Activated naive CD4-positive, alpha-beta T cell (primary cell): ENCODE measurements around the gene TCOF1.

ENCODE experiments used
- DNase-seq, 4 experiments: peaks; one replicate each; lab custom pipeline; 2025; lab: John Stamatoyannopoulos, UW

TCOF1 gene

DNA sequence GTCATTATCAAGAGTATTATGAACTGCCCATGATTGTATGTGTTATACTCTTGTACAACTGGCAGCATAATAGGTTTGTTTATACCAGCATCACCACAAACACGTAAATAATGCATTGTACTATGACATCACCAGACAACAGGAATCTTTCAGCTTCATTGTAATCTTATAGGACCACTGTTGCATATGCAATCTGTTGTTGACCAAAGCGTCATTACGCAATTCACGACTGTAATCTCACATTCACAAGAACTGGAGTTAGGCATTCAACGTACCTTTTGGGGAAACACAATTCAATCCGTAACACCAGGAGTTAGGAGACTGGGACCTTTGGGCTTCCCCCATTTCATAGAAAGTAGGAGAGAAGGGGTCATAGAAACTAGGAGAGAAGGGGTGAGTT, 34.4 kb upstream of the TCOF1 start:
- DNase-seq, result no peak

DNA sequence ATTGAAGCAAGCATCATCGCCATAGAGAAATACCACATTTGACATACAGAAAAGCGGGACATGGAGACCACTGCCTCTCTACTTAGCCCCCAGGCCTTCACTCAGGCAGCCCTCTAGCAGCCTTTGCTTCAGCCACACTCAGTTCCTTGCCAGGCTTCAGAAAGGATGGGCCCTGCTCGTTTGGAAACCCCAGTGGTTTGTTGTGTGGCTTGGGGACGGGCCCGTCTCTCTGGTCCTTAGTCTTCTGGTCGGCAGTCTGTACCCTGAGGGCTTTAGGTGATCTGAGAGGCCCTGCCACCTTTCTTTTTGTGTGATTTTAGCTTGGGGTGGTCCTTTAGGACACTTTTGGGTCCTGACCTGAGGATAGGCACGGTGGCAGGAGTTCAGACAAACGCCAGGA, 33.7 kb upstream of the TCOF1 start:
- DNase-seq, result no peak

DNA sequence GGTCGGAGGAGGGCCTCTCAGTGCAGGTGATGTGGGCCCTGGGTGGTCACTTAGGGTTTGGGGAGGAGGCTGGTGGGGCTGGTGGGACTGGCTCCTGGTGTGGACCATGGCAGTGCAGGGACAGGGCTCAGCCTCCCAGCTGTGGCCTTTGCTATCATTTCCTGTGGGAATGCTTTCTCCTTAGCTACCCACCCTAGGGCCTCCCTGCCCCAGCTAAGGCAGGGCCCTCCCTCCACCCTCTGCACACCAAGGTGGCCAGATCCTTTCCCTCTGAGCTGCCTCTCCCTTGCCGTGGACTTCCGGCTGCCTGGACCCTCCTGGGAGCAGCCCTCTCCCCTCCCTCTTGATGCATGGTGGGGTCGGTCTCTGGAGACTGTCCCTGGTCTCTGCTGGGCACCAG, 32.1 kb upstream of the TCOF1 start:
- DNase-seq, result no peak

DNA sequence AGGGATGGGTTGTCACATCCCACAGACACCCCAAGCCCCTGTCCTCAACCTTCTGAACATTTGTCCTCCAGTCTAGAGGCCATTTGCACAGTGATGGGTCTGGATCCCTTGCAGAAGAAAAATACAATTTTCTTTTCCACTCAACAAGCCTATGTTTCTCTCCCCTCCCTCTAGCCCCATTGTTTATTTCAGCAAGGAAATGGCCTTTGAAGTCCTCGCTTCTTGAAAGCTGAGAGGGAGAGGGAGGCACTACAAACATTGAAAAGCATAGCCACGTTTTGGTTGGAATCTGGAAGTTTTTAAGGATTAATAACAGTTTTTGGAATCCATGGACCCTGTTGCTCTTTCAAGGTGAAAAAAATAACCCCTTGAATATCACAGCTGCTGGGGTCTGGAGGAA, 30.8 kb upstream of the TCOF1 start:
- no peak for DNase-seq

DNA sequence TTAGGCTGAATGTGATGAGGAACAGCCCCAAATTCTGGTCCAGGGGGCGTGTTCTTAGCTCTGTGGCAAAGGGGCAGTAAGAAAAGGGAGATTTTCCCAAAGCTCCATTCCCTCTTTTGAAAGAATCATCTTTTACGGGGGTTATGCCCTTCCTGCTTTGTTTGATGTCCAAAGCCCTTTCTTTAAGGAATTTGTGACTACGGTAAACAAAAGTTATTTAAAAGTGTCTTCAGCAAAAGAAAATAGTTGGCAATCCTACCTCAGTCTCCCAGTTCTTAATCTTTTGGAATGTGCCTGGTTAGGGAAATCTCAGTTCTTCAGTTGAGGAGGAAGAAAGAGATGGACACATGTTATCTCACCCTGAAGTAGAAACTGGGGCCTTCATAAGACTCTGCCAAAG, 30.4 kb upstream of the TCOF1 start:
- DNase-seq, result no peak

DNA sequence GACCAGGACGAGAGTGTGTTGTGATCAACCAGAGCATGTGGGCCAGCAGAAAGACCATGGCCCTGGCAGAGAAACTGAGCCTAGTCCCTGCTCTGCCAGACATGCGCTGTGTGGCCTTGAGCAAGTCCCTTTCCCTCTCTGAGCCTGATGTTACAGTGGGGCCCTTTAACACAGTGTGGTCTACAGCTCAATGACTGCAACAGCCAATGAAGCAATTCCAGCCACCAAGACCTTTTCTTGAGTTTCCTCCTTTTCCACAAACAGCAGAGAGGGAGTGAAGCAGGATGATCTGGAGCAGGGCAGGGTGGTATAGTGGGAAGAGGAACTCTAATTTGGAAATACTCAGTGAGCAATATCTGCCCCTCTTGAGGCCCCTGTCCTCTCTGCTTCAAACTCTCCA, 29.0 kb upstream of the TCOF1 start:
- DNase-seq, result no peak

DNA sequence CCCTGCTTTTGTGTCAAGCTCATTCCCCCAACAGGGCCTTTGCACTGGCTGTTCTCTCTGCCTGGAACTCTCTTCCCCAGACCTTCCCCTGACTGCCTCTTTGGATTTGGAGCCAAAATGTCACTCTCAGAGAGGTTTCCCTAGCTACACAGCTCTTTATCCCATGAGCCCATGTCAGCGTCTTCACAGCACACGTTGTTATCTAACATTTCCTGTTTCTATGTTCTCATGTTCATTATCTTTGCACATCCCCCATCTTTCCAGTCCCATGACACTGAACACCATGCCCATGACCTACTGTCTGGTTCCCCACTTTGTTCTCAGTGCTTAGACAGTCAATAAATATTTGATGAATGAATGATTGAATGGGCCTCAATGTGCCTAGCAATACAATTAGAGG, 28.5 kb upstream of the TCOF1 start:
- no peak for DNase-seq

DNA sequence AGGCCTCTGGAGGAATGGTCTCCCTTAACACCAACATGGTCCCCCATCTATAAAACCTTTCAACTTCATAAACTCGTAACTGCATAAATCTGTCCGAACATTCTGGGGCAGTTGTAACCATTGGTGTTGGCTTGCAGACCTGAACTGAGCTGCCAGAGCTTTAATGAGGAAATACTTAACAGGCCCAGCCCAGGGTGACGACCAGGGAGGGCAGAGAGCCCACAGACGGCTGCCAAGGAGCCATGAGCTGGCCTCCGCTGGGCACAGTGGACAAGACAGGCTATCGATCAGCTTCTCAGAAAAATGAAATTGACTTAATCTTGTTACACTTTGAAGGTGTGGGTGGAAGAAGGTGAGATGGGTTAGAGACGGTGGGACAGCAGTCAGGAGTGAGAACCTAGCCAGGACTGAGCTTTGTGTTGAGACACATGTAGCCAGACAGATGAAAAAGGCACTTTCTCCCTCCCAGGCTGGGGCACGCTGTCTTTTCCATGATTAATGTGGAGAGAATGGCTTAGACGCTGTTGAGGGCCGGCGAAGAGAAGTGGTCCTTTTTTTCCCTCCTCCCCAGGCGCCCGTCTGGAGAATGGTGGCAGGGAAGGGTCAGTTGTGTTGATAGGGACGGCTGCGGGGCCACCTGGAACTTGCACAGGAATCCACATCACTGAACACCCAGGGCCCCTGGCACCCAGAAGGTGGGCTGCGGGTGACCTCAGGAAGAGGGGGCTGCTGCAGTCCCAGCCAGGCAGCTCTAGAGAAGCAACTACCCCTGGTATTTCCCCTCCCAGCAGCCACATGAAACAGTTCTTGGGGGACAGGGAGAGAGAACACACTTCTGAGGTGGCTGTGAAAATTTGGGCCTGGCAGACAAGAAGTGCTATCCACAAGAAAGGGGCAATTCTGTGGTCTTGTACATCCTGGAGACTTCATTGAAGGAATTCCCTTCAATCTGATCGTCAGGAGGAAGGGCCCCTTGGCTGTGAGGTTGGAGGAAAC, 27.3 kb upstream of the TCOF1 start:
- DNase-seq, result no peak

DNA sequence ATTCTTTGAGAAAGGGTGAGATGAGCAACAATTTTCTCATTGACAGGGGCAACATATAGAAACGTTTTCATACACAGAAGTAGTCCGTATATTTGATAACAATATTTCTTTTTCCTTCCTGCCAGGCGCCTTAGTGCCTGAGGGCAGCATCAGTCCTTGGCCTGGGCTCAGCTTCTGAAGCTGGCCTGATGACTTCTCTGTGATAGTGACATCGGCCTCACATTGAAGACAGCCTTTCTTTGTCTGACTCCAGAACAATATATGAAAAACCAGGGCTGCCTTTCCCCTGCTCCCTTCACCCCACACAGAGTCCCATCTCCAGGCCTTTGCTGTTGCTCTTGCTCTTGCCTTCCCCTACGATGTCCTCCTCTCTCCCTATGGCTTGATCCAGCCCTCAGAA, 24.1 kb upstream of the TCOF1 start:
- DNase-seq, result no peak

DNA sequence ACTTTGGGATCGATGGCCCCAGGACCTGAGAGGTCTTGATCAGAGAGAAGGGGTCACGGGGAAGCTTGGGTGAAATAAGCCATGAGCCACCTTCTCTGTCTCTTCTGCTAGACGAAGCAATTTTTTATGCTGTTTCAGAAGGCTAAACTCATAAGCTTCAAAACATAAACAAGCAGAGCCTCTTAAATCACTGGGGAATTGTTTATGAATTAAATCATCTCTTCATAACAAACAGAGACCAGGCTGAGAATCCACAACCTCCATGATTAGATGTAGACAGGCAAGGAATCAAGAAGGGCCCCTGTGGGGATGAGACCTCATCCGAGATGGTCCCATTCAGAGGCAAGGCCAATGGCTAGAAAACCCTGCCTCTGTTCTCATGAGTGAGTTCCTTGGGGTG, 21.7 kb upstream of the TCOF1 start:
- DNase-seq, result no peak

DNA sequence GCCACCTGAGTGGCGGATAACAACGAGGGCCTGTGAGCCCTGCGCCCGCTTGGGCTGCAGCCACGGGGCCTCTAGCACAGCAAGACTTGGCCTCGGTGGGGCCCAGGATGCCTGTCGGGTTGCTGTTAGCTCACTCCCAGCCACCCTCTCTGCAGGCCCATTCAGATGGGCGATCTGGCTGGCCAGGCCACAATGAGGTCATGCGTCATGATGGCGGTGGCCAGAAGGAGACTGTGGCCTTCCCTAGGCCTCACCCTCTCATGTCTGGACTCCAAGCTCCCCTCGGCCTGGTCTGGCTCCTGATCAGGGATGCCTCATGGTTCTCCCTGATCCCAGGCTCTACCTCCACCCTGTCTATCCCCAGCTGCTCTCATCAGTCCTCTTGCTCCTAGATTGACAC, 19.0 kb upstream of the TCOF1 start:
- no peak for DNase-seq

DNA sequence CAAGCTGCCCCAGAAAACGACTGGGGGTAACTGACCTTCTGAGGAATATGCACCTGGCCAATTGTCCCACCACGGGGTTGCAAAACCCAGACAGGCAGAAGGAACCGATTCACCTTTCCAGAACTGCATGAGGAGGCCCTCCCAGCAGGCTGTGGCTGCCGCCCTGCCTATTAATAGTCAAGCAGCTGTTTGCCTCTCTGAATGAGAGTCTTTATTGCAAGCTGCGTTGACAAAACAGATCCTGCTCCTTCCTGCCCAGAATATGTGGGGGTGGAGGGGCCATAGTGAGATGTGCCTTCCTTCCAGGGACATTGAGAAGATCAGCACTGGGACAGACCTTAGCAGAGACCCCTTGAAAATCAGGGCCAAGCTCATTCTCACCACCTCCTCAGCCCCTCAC, 18.3 kb upstream of the TCOF1 start:
- no peak for DNase-seq

DNA sequence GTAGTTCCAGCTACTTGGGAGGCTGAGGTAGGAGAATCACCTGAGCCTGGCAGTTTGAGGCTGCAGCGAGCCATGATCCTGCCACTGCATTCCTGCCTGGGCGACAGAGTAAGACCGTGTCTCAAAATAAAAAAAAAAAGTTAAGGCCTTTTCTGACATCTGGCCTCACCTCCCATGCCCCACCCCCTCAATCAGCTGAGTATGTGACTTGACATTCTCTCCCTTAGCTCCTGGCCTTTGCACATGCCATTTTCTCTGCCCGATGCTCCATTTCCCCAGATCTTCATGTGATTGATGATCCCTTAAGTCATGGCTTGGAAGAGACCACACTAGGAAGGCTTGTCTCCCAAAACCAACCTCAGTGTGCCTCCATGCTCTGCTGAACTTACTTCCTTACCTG, 17.7 kb upstream of the TCOF1 start:
- DNase-seq, result no peak

DNA sequence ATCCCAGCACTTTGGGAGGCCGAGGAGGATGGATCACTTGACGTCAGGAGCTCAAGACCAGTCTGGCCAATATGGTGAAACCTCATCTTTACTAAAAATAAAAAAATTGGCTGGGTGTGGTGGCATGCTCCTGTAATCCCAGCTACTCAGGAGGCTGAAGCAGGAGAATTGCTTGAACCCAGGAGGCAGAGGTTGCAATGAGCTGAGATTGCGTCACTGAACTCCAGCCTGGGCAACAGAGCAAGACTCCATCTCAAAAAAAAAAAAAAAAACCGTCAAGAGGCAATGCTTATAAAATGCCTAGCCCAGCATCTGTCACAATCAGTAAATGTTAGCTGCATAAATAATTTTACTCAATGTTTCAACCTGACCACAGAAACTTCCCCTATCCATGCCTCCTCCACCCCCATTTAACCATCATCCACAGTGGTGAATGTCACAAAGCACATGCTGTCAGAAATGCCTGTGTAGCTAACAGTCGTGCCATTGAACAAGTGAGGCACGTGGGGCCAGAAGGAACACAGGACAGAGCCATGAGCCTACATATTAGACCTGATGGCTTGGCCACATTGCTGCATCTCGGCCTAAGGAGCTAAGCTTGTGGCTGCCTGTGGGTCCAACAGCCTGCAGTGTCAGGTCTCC, 16.8 kb upstream of the TCOF1 start:
- no peak for DNase-seq

DNA sequence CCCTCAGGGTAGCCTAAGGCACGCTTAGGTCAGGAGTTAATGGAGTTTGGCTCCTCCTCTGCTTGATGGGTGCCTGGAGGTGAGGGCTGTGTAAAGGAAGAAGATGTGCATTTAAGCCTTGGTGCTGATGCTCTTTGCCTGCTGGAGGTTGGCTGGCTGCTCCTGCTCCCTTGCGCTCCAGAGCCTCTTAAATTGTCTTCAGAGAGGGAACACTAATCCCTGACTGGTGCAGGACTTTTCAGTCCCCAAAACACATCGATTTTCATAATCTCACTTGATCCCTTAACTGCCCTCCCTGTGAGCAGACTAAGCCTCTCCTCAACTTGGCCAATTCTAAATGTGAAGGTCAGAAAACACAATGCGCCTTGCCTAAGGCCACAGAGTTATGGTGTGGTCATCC, 16.2 kb upstream of the TCOF1 start:
- DNase-seq, result no peak

DNA sequence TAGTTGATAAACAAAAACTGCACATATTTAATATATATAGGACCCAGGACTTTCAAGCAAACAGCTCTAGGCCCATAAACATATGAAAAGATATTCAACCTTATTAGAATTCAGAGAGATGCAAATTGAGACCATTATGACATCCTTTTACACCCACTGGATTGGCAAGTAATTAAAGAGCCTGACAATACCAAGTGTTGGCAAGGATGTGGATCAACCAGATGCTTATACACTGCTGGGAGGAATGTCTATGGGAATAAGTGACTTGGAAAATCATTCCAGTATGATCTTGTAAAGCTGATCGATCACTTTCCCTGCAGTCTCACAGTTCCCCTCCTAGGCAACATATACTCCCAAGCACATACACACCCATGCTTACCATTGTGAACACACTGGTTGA, 15.5 kb upstream of the TCOF1 start:
- no peak for DNase-seq

DNA sequence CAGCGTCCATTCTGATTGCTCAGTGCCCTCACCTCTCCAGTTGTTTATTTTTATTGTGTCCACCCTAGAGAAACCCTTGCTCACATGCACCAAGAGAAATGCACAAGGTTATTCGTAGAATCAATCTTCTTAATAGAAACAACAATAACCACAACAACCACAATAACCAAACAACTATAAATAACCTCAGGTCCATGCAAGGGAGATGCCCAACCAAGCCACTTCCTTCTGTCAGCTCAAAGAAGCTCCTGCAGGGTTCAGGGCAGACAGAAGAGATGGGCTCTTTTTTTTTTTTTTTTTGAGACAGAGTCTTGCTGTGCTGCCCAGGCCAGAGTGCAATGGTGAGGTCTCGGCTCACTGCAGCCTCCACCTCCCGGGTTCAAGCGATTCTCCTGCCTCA, 14.9 kb upstream of the TCOF1 start:
- no peak for DNase-seq

DNA sequence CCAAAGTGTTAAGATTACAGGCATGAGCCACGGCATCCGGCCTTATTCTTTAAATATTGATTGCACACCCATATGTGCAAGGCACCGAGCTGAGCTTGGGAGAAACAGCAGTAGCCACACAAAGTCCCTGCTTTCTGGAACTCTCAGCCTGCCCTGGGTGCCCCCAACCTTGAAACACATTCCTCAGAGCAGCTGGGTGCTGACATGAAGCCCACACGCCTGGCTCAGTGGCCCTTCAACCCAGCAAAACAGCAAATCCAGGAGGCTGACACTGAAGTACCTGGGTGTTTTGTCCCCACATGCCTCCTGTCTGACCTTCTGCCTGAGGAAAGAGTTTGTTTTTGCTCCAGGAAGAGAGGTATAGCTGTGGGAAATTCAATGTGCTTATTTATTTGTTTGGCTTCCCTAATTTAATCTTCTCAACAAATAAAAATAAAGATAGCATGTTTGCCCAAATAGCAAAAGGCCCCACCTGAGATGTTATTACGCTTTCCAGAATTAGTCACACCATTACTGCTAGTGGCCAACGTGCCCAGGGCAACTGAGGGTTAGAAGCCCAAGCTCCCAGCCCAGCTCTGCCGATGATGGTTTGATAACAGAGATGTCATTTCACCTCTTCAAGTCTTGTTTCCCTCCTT, 13.4 kb upstream of the TCOF1 start:
- no peak for DNase-seq

DNA sequence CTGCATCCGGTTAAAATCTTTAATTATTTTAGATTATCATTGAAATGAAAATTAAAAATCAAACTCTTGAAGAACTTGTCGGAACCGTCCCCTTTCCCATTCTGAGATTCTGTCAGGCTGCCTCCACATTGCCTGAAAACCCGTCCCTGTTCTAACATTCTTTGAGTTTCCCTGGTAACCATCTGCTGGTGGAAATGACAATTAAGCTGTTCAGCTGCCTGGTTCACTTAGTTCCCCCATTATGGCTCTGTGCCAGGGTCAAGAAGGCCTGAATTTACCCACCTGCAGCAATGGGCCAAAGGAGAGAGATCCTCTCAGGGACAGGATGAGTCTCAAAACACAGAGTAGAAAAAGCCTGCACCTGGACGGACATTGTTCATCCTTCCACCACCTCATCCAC, 11.8 kb upstream of the TCOF1 start:
- DNase-seq, result no peak

DNA sequence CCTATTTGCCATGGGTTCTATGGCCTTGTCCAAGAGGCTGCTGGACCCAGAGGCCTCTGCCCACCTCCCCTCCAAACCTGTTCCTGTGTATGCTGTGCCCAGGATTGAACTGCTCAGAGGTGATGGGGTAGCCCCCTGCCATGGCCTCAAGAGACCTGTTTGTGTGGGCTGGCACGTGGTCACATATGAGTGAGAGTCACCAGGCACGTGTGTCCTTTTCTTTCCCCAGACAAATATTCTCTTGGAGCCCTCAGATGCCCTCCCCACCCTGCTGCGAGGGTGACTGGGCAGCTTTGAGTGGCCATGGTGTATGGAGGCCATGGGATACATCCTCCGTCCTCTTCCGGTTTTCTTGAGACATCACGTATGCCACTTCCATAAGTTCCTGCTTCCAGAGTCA, 10.9 kb upstream of the TCOF1 start:
- no peak for DNase-seq

DNA sequence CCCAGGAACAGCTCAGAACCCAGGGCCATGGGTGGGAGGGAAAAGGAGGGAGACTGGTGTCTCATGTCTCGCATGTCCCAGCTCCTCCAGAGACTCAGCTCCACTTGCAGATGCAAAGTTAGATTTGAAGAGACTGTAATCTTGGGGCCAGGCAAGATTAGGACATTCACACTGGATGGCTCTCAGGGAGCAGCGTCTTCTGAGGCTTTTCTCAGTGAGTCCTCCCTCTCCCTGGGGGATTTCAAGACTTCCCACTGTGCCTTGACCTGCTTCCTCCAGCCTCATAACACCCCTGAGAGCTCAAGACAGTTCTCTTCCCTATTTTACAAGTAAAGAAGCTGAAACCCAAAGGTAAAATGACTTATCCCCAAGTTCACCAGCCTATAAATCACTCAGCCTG, 10.5 kb upstream of the TCOF1 start:
- DNase-seq, result no peak

DNA sequence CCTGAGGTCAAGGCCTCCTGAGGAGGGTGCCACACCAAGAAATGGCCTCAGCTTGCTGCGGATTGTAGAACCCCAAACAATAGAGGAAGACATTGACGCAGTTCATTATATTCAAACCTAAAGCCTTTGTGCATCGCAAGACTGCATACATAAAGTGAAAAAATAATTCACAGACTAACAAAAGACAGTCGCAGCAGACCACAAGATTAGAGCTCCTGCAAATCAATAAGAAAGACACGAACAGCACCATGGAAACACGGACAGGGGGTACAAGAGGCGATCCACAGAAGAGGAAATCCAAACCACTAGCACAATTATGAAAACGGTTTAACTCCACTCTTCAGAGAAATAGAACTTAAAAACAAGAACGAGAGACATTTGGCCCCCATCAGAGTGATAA, 10.0 kb upstream of the TCOF1 start:
- DNase-seq, result no peak

DNA sequence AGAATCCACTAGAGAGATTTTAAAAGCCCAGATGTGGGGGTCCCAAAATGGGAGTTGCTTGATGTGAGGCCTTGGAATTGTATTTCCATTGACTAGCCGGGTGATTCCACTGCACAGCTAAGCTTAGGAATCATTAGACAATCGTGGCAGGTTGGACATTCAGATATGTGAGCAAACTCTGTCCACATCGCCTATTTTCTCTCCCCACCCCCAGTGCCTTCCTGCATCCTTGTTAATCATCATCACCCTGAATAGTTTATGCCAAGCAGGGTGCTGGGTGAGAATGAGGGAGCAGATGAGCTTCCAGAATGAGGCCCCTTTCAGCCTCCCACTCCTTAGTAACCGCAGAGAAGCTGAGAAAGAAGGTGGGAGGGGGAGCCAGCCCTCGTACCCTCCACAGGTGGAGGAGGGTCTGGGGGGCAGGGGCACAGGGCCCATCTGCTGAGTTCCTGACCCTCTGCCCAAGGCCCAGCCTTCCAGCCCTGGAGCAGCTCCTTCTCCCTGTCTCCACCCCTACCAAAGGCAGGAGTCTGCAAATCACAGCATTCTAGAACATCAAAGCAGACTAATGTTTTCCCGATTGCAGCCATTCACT, 7.7 kb upstream of the TCOF1 start:
- DNase-seq, result no peak
